ENCODE results near the gene COX6A2. TPM values are rescaled to one million over a fixed set of nuclear protein-coding genes. Genes with fewer than 3 reads are reported as not detected.
"Not testable (repeated sequence)": the region's sequence is repeated elsewhere in the genome, so short reads cannot be mapped to it uniquely, and the experiment has no call there.

The COX6A2 gene
- total RNA-seq, 1 experiment from 2014 or later, result not detected

- H3K4me1 ChIP-seq (replicated peaks), result no peaks in the 10 kb centered on the region
- H3K4me3 ChIP-seq, result no peak overlapping the region
- no peak overlapping the region for H3K27ac ChIP-seq
- DNase-seq (ENCODE audit: low read depth in 1 of 2, low spot score in 2 of 2), result no peak
- peaks cover 2% of the 10 kb centered on the region; the same call in 1 of the 2 replicates for H3K27me3 ChIP-seq (replicated peaks)
- H3K36me3 ChIP-seq, result no peaks in the 10 kb centered on the region
- no peaks in the 10 kb centered on the region for H3K9me3 ChIP-seq (replicated peaks)
Observed at GRCh38 chr16:31417916-31418315, 10.2 kb downstream of the COX6A2 start.

GRCh38 chr16:31417036-31417435 is 11.1 kb downstream of the COX6A2 start:
- not testable (repeated sequence) for H3K4me1 ChIP-seq (replicated peaks)

GRCh38 chr16:31416371-31416770 is 11.8 kb downstream of the COX6A2 start:
- Histone ChIP-seq H3K4me3 (no peak overlapping the region), H3K27ac (no peak overlapping the region), H3K9me3 (replicated peaks) (no peaks in the 10 kb centered on the region), H3K27me3 (replicated peaks) (peaks cover 2% of the 10 kb centered on the region; the same call in 1 of the 2 replicates), H3K4me1 (replicated peaks) (peaks cover under 1% of the 10 kb centered on the region; the same call in 1 of the 2 replicates), H3K36me3 (no peaks in the 10 kb centered on the region)
- DNase-seq (ENCODE audit: low read depth in 1 of 2, low spot score in 2 of 2), result no peak

More at GRCh38 chr16:31417036-31417435, 11.1 kb downstream of the COX6A2 start:
- not testable (repeated sequence) for DNase-seq (ENCODE audit: low read depth in 1 of 2, low spot score in 2 of 2); H3K4me3 ChIP-seq; H3K36me3 ChIP-seq; H3K9me3 ChIP-seq (replicated peaks); H3K27me3 ChIP-seq (replicated peaks); H3K27ac ChIP-seq

- no peak overlapping the region for H3K4me3 ChIP-seq
- DNase-seq (ENCODE audit: low read depth in 1 of 2, low spot score in 2 of 2), result no peak
- H3K27me3 ChIP-seq (replicated peaks), result no peaks in the 10 kb centered on the region
- H3K36me3 ChIP-seq, result no peaks in the 10 kb centered on the region
- no peak overlapping the region for H3K27ac ChIP-seq
- H3K9me3 ChIP-seq (replicated peaks), result no peaks in the 10 kb centered on the region
- peaks cover 9% of the 10 kb centered on the region for H3K4me1 ChIP-seq (replicated peaks)
Observed at GRCh38 chr16:31414706-31415105, 13.5 kb downstream of the COX6A2 start.

GRCh38 chr16:31413943-31414342 is 14.2 kb downstream of the COX6A2 start:
- no peaks in the 10 kb centered on the region for H3K9me3 ChIP-seq (replicated peaks)
- DNase-seq (ENCODE audit: low read depth in 1 of 2, low spot score in 2 of 2), result no peak
- no peak overlapping the region for H3K4me3 ChIP-seq
- no peaks in the 10 kb centered on the region for H3K36me3 ChIP-seq
- peaks cover 16% of the 10 kb centered on the region for H3K4me1 ChIP-seq (replicated peaks)
- no peak overlapping the region for H3K27ac ChIP-seq
- no peaks in the 10 kb centered on the region for H3K27me3 ChIP-seq (replicated peaks)

- Histone ChIP-seq H3K27ac (no peak overlapping the region), H3K4me1 (replicated peaks) (peaks cover 22% of the 10 kb centered on the region), H3K9me3 (replicated peaks) (no peaks in the 10 kb centered on the region), H3K4me3 (no peak overlapping the region), H3K36me3 (no peaks in the 10 kb centered on the region), H3K27me3 (replicated peaks) (no peaks in the 10 kb centered on the region)
- DNase-seq (ENCODE audit: low read depth in 1 of 2, low spot score in 2 of 2), result no peak
Observed at GRCh38 chr16:31413381-31413780, 14.8 kb downstream of the COX6A2 start.

- Histone ChIP-seq H3K9me3 (replicated peaks) (no peaks in the 10 kb centered on the region), H3K27ac (no peak overlapping the region), H3K27me3 (replicated peaks) (no peaks in the 10 kb centered on the region), H3K4me3 (no peak overlapping the region), H3K36me3 (no peaks in the 10 kb centered on the region), H3K4me1 (replicated peaks) (peaks cover 23% of the 10 kb centered on the region)
- DNase-seq (ENCODE audit: low read depth in 1 of 2, low spot score in 2 of 2), result no peak
Observed at GRCh38 chr16:31412750-31413149, 15.4 kb downstream of the COX6A2 start.

- no peak overlapping the region for H3K4me3 ChIP-seq
- H3K4me1 ChIP-seq (replicated peaks), result peaks cover 23% of the 10 kb centered on the region
- H3K27me3 ChIP-seq (replicated peaks), result no peaks in the 10 kb centered on the region
- no peaks in the 10 kb centered on the region for H3K36me3 ChIP-seq
- H3K27ac ChIP-seq, result no peak overlapping the region
- DNase-seq (ENCODE audit: low read depth in 1 of 2, low spot score in 2 of 2), result no peak
- H3K9me3 ChIP-seq (replicated peaks), result no peaks in the 10 kb centered on the region
Observed at GRCh38 chr16:31411024-31411844, 16.9 kb downstream of the COX6A2 start.

- no peaks in the 10 kb centered on the region for H3K27me3 ChIP-seq (replicated peaks)
- 0 out of 2 replicates have a peak overlapping the region, but pooled peaks have one; percentile 20 for H3K27ac ChIP-seq
- peaks cover 23% of the 10 kb centered on the region for H3K4me1 ChIP-seq (replicated peaks)
- no peak overlapping the region for H3K4me3 ChIP-seq
- no peaks in the 10 kb centered on the region for H3K36me3 ChIP-seq
- DNase-seq (ENCODE audit: low read depth in 1 of 2, low spot score in 2 of 2), result no peak
- H3K9me3 ChIP-seq (replicated peaks), result no peaks in the 10 kb centered on the region
Observed at GRCh38 chr16:31410082-31410481, 18.1 kb downstream of the COX6A2 start.

GRCh38 chr16:31409433-31409832 is 18.7 kb downstream of the COX6A2 start:
- no peaks in the 10 kb centered on the region for H3K36me3 ChIP-seq
- DNase-seq (ENCODE audit: low read depth in 1 of 2, low spot score in 2 of 2), result peak; percentile 83 to 86
- 0 out of 2 replicates have a peak overlapping the region, but pooled peaks have one; percentile 2 for H3K27ac ChIP-seq
- H3K4me3 ChIP-seq, result no peak overlapping the region
- H3K9me3 ChIP-seq (replicated peaks), result no peaks in the 10 kb centered on the region
- H3K4me1 ChIP-seq (replicated peaks), result peaks cover 27% of the 10 kb centered on the region
- H3K27me3 ChIP-seq (replicated peaks), result no peaks in the 10 kb centered on the region

GRCh38 chr16:31407406-31407805 is 20.8 kb downstream of the COX6A2 start:
- H3K27me3 ChIP-seq (replicated peaks), result no peaks in the 10 kb centered on the region
- no peaks in the 10 kb centered on the region for H3K36me3 ChIP-seq
- no peaks in the 10 kb centered on the region for H3K9me3 ChIP-seq (replicated peaks)
- H3K4me1 ChIP-seq (replicated peaks), result peaks cover 48% of the 10 kb centered on the region
- no peak overlapping the region for H3K27ac ChIP-seq
- no peak overlapping the region for H3K4me3 ChIP-seq
- DNase-seq (ENCODE audit: low read depth in 1 of 2, low spot score in 2 of 2), result no peak

GRCh38 chr16:31404353-31405064 is 23.7 kb downstream of the COX6A2 start:
- no peaks in the 10 kb centered on the region for H3K36me3 ChIP-seq
- H3K4me3 ChIP-seq, result peak overlapping the region; percentile 43
- peaks cover 38% of the 10 kb centered on the region for H3K4me1 ChIP-seq (replicated peaks)
- DNase-seq (ENCODE audit: low read depth in 1 of 2, low spot score in 2 of 2), result peak; percentile 51 to 65
- no peaks in the 10 kb centered on the region for H3K27me3 ChIP-seq (replicated peaks)
- H3K27ac ChIP-seq, result peak overlapping the region; percentile 18; the same call in 1 of the 2 replicates
- H3K9me3 ChIP-seq (replicated peaks), result no peaks in the 10 kb centered on the region

- H3K27ac ChIP-seq, result peak overlapping the region; percentile 18; the same call in 1 of the 2 replicates
- peaks cover 31% of the 10 kb centered on the region for H3K4me1 ChIP-seq (replicated peaks)
- peak overlapping the region; percentile 43 for H3K4me3 ChIP-seq
- DNase-seq (ENCODE audit: low read depth in 1 of 2, low spot score in 2 of 2), result no peak
- no peaks in the 10 kb centered on the region for H3K9me3 ChIP-seq (replicated peaks)
- no peaks in the 10 kb centered on the region for H3K36me3 ChIP-seq
- no peaks in the 10 kb centered on the region for H3K27me3 ChIP-seq (replicated peaks)
Observed at GRCh38 chr16:31403590-31404352, 24.4 kb downstream of the COX6A2 start.
